Stimulated activated CD4-positive, alpha-beta T cell treated with anti-CD3 and anti-CD28 coated beads, Interleukin-2, amount 100 ng/mL, for 4 hours (primary cell): ENCODE measurements around the gene MBD1.
"Not testable (repeated sequence)": the region's sequence is repeated elsewhere in the genome, so short reads cannot be mapped to it uniquely, and the experiment has no call there.

Experiments
- DNase-seq: peaks from one replicate; pipeline ENCODE4 v3.0.0-alpha.2; 2020; ENCODE audit warnings: low read depth

MBD1 gene, protein sequence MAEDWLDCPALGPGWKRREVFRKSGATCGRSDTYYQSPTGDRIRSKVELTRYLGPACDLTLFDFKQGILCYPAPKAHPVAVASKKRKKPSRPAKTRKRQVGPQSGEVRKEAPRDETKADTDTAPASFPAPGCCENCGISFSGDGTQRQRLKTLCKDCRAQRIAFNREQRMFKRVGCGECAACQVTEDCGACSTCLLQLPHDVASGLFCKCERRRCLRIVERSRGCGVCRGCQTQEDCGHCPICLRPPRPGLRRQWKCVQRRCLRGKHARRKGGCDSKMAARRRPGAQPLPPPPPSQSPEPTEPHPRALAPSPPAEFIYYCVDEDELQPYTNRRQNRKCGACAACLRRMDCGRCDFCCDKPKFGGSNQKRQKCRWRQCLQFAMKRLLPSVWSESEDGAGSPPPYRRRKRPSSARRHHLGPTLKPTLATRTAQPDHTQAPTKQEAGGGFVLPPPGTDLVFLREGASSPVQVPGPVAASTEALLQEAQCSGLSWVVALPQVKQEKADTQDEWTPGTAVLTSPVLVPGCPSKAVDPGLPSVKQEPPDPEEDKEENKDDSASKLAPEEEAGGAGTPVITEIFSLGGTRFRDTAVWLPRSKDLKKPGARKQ

DNA sequence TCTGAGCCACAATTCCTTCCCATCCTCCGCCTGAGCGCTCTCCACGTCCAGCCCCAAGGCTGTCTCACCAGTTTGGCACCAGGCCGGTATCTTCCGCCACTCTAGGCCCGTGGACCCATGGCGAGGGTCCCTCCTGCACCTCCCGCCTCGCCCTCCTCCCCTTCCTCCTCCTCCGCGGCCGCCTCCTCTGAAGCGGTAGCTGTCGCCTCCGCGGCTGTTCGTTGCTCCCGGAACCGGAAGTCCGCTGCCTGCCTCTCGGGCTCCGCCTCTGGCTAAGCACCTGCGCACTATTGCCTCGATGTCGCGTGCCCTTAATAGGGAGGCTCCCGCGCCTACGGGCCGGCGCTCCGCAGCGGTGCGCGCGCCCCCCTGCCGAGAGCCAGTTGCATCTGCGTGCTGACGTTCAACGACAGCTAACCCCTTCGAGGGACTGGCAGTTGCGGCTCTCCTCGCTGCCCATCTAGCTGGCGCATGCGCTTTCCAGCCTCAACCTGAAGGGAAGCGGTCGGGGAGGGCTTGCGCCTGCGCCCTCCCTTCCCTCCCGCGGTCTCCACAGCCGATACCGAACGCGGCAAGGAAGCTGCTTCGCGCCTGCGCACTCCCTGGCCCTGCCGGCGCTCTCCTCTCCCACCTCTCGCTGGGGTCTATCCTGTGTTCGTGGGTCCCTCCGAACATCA lies at the start of gene MBD1:
MBD1 (minus strand) TSS at position 229 of the 677 bp plus-strand sequence. CDS start 1,531 bp downstream, outside the sequence.
- DNase-seq = peak; percentile 95

DNA sequence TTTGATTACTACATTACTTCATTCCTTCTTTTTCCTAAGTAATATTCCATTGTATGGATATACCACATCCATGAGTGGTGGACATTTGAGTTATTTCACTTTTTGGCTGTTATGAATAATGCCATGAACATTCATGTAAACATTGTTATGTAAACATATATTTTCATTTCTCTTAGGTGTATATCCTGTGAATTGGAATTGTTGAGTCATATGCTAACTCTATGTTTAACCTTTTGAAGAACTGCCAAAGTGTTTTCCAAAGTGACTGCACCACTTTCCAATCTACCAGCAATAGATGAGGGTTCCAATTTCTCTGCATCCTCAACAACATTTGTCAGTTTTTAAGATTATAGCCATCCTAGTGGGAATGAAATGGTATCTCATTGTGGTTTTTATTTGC lies 48.9 kb upstream of the MBD1 start:
- no peak for DNase-seq

DNA sequence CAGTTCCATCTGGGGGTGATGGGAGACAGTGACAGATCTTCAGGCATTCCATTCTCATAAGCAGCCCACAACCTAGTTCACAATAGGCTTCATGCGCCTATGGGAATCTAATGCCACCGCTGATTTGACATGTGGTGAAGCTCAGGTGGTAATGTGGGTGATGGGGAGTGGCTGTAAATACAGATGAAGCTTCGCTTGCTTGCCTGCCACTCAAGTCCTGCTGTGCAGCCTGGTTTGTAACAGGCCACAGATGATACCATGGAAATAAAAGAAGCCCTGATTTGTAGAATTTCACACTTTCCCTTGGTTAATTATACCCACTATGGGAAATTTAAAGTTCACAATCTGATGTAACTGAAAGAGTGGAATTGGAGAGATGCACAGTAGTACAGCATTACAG lies 46.7 kb upstream of the MBD1 start:
- DNase-seq = no peak

DNA sequence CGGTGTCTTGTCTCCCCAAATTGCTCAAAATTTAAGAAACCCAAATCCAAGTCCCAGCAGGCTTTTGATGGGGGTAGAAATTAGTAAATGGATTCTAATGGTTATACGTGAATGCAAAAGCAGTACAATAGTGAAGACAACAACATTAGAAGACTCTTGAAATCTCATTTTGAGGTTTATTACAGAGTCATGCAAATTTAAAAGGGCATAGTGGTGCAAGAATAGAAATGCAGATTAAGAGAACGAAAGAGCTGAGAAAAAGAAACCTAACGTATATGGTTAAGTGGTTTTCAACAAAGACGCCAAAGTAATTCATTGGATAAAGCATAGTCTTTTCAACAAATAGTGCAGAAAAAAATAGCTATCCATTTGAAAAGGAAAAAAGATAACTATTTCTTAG lies 39.4 kb upstream of the MBD1 start:
- no peak for DNase-seq

DNA sequence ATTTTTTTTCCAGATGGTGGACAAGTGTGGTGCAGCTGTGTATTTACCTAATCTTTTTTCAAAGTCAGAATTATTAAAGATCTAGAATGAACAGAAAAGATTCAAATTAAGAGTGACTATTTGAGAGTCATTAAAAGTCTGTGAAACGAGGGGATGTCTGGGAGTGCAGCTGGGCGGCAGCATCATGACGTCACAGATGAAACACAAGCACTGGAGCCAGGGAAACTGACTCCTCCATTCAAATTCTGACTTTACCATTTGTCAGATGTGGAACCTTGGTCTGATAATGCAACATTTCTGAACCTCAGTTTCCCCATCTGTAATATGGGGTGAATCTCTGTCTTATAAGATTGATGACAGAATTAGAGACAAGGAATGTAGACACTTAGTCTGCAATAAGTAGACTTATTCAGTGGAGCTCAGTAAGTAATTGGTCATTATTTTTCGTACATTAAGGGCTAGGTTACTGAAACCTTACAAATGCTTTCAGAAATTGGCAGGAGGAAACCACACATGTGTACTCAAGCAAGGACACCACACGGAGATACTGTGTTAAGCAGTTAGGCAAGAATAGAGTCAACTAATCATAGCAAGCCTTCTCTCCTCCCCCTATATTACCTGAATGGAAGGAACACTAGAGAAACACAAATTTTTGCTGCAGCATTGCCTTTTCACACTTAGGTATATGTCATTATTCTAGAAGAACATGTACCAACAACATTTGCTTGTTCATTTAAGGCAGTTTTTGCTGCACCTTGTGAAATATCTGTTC lies 34.0 kb upstream of the MBD1 start:
- DNase-seq = no peak

DNA sequence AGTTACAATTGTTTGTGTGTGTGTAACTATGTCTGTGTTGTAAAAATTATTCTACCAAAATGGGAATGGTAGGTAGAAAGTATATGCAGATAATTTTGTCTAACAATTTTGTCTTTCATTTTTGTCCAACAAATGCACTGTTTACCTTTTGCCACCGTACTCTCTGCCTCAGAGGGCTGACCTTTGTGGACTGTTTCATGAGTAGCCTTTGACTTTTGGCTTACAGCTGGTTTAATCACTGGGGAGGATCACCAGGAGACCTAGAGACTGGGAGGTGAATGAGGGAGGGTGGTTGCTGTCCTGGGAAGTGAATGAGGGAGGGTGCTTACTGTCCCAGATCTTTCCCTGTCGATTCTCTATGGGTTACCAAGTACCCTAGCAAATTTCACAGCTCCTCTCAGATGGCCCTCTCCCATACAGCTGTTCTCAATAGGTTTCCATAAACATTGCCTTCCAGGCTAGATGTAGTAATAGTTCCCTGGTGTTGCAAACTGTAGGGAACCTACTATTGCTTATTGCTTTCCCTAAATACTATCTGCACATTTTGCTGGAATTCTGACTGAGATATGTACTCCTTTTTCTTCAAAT lies 32.6 kb upstream of the MBD1 start:
- no peak for DNase-seq

DNA sequence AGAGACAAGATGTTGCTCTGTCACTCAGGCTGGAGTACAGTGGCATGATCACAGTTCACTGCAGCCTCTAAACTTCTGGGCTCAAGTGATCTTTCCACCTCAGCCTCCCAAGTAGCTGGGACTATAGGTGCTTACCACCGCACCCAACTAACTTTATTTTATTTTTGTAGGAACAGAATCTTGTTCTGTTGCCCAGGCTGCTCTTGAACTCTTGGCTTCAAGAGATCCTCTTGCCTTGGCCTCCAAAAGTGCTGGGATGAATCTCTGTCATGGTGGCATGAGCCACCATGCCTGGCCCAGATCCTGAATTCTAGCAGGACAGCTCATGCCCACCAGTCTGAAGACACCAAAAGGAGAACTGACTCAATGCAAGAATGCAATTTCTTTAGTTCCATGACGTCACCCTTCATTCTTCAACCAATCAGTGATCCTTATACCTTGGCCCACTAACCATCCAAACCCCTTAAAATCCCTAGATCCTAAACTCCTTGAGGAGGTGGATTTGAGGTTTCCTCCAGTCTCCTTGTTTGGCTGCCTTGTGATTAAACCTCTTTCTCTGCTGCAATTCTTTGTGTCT lies 31.8 kb upstream of the MBD1 start:
- no peak for DNase-seq

DNA sequence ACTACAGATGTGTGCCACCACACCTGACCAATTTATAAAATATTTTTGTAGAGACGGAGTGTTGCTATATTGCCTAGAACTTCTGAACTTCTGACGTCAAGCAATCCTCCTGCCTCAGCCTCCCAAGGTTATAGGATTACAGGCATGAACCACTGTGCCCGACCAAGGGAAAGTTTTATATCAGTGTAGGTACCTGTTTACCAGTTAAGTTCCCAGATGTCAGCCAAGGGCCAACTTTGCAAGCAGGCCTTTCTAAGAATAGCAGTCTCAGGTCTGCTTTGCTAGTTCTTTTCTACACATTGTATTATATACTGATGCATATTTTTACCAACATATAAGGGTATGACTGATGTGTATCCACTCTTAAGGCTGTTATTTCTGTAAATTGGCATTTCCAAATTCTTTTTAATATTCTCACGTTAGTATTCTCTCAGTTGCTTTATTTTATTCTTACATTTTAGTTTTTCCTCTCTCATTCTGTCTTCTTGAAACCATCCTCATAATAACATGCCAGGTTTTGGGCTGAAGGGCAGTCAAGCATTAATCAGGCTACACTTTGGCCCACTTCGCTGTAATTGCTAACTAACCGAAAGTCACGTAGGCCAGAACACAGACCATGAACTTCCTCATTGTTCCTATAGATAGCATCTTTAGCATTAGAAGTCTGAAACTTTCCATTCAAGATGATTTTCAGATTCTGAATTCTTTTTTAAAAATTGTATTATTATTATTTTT lies 31.1 kb upstream of the MBD1 start:
- DNase-seq = no peak

DNA sequence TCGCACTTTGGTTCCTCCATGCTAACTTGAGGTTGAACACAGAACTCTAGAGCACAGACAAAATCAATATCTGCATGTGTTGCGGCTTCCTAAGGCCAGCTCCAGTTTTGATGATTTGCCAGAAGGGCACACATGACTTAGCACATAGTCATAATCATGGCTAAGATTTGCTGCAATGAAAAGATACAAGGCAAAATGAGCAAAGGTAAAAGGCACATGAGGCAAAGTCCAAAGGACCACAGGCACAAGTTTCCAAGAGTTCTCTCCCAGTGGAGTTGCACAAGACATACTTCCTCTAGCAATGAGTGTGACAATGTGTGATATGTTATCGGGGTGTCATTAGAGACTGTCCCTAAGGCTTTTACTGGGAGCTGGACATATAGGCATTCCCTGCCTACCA lies 30.3 kb upstream of the MBD1 start:
- DNase-seq = no peak

DNA sequence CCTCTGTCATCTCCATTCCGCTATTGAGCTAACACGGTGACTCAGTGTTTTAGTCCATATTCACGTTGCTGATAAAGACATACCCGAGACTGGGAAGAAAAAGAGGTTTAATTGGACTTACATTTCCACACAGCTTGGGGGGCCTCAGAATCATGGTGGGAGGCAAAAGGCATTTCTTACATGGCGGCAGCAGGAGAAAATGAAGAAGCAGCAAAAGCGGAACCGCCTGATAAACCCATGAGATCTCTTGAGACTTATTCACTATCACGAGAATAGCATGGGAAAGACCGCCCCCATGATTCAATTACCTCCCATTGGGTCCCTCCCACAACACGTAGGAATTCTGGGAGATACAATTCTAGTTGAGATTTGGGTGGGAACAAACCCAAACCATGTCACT lies 28.8 kb upstream of the MBD1 start:
- no peak for DNase-seq

DNA sequence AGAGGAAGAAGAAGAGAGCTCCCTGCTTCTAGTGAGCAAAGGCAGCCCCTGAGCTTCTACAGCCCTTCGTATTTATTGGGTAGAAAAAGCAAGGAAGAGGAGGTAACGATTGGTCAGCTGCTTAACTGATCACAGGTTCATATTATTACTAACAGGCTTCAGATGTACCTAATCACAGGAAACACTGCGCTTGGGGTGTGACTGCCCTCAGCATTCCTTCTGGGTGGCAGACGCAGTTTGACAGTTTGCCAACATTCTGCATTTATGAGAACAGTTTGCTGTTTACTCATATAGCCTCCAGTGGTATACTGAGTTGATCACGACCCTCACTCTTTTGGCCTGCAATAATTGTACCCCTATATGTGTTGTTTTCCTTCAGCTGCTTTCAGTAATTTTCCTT lies 27.5 kb upstream of the MBD1 start:
- DNase-seq = not testable (repeated sequence)

DNA sequence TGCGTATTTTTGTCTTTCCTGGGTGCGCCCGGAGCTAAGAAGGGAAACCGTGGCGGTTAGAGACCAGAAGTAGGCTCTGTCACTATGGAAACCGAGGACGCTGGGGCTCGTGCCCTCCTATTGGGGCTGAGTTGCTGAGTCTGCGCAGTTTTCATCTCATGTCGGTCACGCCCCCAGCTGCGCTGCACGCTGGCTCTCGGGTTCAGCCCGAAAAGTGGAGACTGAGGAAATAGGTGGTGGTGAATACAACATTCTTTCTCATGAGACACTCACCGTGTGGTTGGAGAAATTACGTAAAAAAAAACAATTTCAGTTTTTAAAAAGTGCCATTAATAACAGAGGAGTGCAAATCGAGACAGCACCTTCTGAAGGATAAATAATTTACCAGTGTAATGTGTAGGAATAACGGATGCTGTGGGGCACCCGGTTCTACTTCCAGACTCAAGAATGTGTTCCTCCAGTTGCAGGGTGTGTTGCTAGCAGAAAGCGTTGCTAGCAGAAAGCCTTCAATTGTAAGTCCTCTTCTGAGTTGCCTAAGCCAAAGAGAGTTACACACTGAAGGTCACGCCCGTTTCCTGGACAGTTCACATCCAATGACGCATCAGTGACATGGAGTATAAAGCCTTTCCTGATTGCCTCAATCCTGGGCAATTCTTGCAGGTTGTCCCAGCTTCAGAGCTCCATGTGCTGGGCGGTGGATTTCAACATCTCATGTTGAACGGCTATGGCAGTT lies 26.6 kb upstream of the MBD1 start:
- DNase-seq = peak; percentile 89

DNA sequence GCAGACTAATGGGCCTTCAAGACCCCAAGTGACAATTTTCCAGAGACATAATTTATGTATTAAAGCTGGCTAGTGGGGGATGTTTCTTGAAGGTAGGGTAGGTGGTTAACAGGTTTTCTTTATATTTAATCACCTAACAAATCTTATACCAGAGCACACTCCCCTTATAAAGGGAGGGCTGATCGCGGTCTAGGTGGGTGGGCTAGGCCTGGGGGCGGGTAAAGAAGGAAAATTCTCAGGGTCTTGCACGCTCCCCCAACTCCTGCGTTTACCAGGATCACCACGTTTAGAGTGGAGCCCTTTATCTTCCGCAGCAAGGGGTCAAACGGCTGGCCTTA lies 26.0 kb upstream of the MBD1 start:
- DNase-seq = no peak

DNA sequence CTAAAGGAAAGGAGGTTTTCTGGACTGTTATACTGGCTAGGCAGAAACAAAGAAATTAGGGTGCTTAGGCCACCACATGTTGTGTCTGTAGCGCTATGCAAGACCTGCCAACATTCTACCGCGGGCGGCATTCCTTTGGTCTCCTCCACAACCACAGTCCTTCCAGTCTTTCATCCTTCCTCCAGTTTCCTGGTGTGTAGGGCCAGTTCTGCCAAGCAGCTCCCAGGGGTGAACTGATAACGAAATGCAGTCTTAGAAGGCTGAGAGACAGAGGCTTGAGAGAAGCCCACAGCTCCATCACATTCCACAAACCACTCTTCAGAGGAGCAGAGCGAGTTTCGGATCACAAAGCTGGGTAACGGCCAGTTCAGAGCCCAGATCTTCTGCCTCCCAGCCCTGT lies 25.6 kb upstream of the MBD1 start:
- DNase-seq = no peak

DNA sequence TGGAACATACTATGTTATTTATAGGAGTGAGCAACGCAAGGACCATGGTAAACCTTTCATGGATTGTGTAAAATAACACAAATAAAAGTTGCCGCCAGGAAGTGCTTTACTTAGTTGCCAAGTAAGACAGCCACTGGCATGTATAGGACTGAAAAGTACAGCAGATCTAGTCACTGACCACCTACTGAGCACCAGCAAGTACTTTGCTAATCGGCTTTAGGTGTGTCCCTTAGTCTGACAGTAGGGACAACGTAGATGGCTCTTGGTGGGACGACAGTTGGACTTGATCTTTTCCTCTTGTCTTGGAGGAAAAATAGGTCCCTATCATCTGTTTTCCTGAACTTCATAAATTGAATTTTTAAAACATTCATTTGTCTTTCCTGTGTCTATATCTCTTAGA lies 19.8 kb upstream of the MBD1 start:
- no peak for DNase-seq

DNA sequence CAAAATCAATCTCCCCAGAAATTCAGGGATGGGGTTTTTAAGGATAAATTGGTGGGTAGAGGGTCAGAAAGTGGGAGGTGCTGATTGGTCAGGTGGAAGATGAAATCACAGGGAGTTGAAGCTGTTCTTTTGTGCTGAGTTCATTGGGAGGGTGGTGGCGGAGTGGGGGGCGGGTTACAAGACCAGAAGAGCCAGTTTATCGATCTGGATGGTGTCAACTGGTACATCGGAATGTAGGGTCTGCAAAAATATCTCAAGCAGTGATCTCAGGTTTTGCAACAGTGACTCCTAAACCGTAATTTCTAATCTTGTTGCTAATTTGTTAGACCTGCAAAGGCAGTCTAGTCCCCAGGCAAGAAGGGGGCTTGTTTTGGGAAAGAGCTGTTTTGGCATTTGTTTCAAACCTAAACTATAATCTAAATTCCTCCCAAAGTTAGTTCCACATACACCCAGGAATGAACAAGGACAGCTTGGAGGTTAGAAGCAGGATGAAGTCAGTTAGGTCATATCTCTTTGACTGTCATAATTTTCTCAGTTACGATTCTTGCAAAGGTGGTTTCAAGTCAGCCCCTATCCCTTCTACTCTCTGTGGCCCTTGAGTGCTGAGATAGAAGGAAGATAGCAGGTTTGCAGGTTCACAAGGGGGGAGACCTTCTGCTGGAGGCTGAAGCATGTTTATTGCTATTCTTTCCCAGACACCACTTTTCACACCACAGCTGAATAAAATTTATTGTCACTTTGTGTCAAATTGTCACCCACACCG lies 18.5 kb upstream of the MBD1 start:
- DNase-seq = no peak

DNA sequence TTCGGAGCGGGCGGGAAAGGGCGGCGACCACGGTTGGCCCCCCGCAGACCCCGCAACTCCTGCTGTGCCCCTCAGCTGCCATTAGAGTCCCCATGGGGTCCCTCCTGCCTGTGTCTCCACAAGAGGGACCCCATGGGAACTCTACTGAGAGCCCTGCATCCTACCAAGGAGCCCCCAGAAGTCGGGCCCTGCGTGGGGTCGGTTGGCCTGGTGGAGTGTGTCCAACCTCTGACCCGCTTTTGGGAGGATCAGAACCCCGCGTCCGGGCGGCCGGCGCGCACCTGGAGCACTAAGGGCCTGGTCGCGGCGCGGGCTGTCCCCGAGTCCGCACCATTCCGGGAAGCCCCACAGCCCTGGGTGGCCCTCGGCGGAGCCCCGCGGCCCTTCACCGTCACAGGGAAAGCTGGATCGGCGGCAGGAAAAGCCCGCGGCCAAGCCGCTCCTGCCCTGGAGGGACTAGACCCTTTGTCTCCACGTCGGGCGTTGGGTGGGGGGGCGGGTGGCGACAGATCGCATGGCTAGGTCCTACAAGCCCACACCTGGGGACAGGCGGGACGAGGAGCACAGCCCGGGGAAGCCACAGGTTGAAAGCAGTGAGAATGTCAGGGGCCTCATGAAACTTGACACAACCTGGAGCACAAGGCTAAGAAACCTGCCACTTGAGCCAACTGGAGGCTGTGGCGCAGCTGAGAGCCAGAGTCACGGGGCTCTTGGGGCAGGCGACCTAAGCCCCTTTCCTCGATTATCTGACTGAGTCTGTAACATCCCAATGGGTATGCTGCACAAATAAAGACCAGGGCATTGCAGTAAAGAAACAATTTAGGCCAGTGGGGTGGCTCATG lies 17.3 kb upstream of the MBD1 start:
- DNase-seq = no peak

DNA sequence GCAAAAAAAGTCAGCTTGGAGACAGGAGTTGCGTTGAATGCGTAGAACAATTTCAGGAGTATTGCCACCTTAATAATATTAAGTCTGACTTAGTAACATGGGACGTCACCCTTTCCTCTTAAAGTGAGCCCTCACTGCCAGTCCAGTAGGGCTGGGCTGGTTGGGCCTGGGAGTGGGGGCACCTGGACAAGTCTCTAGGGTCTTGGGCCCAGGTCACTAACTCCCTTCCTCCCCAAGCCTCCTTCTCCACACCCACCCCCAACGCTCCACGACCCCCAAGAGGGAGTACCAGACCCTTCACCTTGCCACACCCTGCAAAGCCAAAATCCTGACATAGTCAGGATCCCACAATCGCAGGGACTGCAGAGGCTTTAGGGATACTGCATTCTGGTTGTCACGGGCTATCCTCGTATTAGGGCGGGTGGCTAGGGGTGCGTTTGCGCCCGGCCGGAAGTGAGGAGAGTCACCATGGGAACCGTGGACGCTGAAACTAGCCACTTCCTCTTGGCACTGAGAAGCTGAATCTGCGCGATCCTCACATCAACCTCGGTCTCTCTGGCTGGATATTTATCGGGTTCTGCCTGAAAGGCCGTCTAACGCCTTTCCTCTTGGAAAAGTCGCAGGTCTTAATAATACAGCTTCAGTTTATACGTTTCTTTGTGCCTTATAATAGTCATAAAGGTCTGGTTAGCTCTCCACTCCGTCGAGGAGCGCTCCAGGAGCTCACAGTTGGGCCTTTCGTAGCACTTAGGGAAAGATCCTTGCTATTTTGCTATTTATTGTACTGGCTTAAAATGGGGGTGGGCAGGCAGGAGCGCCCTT lies 16.5 kb upstream of the MBD1 start:
- DNase-seq = no peak
